Prostate gland (tissue), 2 donors: ENCODE measurements around the gene PDE11A. TPM values are rescaled to one million over a fixed set of nuclear protein-coding genes. Genes with fewer than 3 reads are reported as not detected.

Experiments used
- DNase-seq: peaks from one replicate; pipeline ENCODE4 v3.0.0-alpha.2; 2019; ENCODE audit warnings: low spot score
- H3K27ac ChIP-seq, 2 donors: fragments of 200-600 bp; sonication (generic); 2 replicates each; pipeline ENCODE4 v1.5.1; 2017 to 2019
- H3K27me3 ChIP-seq: fragments of 200-600 bp; sonication (generic); replicated peaks from 2 replicates; pipeline ENCODE4 v1.5.1; 2019; ENCODE audit not compliant: insufficient read depth
- H3K36me3 ChIP-seq, 2 donors: fragments of 200-600 bp; sonication (generic); 1 replicate in 1 of 2; 2 replicates in 1 of 2; pipeline versions ENCODE4 v1.5.1 to v1.8.1; 2017 to 2019
- H3K4me1 ChIP-seq: fragments of 200-600 bp; sonication (generic); replicated peaks from 2 replicates; pipeline ENCODE4 v1.5.1; 2019
- H3K4me3 ChIP-seq, 2 donors: fragments of 200-600 bp; sonication (generic); 2 replicates each; pipeline ENCODE4 v1.5.1; 2017 to 2019
- H3K9me3 ChIP-seq: fragments of 200-600 bp; sonication (generic); 2 replicates; pipeline ENCODE4 v1.5.1; 2017
- POLR2A ChIP-seq: fragments of 450-650 bp; IDR thresholded peaks from one replicate; pipeline ENCODE4 v1.6.1; 2016; ENCODE audit warnings: antibody characterized with exemption, mild to moderate bottlenecking
- POLR2AphosphoS5 ChIP-seq: sonication (generic); formaldehyde crosslinking; IDR thresholded peaks from one replicate; pipeline ENCODE4 v1.6.1; 2017; ENCODE audit warnings: antibody characterized with exemption
- WGBS: methylation state at CpG from one replicate; pipeline ENCODE4 v1.1.5; 2018; 5-methylcytosine and 5-hydroxymethylcytosine counted together
- intact Hi-C: fragments of 100-400 bp; cut with DNase I; formaldehyde crosslinking; loops from one replicate; pipeline ENCODE4 v1.14.2; 2022
- total RNA-seq, 2 donors: library from RNA; depleted of rRNA; stranded (reverse); fragments of >200 nt; gene quantifications; one replicate each; pipeline ENCODE4 v1.1.0, GENCODE V29; 2016
- TF ChIP-seq, protein P1 (sequence below), 4 experiments: fragments of 200-600 bp in 2 of 4; fragments of 450-650 bp in 2 of 4; sonication (generic) in 2 of 4; IDR thresholded peaks; 1 replicate in 3 of 4; 2 replicates in 1 of 4; pipeline ENCODE4 v1.5.1; 2016 to 2019; ENCODE audit warnings: antibody characterized with exemption in 4 of 4, mild to moderate bottlenecking in 2 of 4, moderate library complexity in 2 of 4

PDE11A gene
- total RNA-seq, 2 donors from 2014 or later: 14.9 to 26.6 TPM

DNA sequence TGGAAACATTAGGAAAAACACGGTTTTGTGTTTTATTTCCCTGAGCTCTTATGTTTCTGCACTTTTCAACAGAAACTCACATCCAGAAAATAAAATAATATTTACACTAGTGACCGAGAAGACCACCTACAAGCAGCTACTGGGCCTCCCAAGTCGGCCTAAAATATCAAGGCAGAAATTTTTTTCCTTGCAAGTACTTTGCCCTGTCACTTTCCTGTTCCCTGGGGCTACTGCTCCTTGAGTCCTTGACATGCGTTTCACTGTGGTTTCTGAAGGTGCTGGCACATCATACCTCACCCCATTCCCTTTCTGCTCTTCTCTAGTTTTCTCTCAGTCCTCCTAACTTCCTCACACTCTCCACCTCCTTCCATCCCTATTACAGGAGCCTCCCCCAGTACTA, 400.9 kb downstream of the PDE11A start:
- Histone ChIP-seq H3K4me1 (no peaks in the 10 kb centered on the region), H3K9me3 (no peaks in the 10 kb centered on the region), H3K27me3 (no peaks in the 10 kb centered on the region), H3K4me3 (no peak overlapping the region), H3K36me3 (no peaks in the 10 kb centered on the region), H3K27ac (no peak overlapping the region)
- no peak for DNase-seq
- intact Hi-C loops: no loop called here
- WGBS: 74% methylated on average over 4 of the region's 4 CpGs
- TF ChIP-seq POLR2A: no peak
- TF ChIP-seq, protein P1, sequence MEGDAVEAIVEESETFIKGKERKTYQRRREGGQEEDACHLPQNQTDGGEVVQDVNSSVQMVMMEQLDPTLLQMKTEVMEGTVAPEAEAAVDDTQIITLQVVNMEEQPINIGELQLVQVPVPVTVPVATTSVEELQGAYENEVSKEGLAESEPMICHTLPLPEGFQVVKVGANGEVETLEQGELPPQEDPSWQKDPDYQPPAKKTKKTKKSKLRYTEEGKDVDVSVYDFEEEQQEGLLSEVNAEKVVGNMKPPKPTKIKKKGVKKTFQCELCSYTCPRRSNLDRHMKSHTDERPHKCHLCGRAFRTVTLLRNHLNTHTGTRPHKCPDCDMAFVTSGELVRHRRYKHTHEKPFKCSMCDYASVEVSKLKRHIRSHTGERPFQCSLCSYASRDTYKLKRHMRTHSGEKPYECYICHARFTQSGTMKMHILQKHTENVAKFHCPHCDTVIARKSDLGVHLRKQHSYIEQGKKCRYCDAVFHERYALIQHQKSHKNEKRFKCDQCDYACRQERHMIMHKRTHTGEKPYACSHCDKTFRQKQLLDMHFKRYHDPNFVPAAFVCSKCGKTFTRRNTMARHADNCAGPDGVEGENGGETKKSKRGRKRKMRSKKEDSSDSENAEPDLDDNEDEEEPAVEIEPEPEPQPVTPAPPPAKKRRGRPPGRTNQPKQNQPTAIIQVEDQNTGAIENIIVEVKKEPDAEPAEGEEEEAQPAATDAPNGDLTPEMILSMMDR (IDR thresholded peaks at IDR 0.05): no peak
- no peak for TF ChIP-seq POLR2AphosphoS5

DNA sequence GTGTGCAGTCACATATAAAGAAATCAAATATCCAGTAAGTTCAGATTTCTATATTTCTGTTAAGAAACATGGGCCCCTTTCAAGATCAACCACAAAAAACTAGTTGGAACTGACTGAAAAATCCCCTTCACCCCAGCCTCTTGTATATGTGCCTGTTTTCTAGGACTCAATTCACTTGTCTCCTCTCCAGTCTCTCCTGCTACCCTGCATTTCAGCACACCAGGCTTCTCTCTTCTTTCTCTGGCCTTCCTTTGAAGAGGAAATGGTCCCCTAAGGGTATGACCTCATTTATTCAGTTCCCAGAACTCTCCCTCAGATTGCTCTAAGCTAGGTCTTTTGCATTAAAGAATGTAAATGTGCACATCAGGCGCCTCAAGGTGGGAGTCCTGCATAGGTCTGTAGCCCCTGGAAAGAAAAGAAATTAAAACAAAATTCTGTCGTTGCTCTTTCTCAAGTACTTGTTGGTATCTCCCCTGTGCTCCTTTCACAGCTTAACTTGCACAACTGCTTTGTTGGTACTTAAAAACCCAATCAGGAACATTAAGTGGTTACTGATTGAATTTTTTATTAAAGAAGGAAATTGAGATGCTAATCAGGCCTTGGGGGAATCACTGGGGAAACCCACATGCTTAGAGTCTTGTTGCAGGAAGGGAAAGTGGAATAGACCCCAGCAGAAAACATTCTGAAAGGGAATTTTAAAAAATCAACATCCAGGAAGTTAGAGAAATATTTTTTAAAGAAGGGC, 401.6 kb downstream of the PDE11A start:
- intact Hi-C loops: no loop called here
- WGBS: 74% methylated on average over 2 of the region's 2 CpGs
- H3K4me3 ChIP-seq: no peak overlapping the region
- no peak for DNase-seq
- no peaks in the 10 kb centered on the region for H3K9me3 ChIP-seq
- TF ChIP-seq POLR2A: no peak
- TF ChIP-seq POLR2AphosphoS5: no peak
- TF ChIP-seq, protein P1 (IDR thresholded peaks at IDR 0.05): no peak
- no peaks in the 10 kb centered on the region for H3K36me3 ChIP-seq
- H3K27me3 ChIP-seq: no peaks in the 10 kb centered on the region
- no peak overlapping the region for H3K27ac ChIP-seq
- H3K4me1 ChIP-seq: no peaks in the 10 kb centered on the region

DNA sequence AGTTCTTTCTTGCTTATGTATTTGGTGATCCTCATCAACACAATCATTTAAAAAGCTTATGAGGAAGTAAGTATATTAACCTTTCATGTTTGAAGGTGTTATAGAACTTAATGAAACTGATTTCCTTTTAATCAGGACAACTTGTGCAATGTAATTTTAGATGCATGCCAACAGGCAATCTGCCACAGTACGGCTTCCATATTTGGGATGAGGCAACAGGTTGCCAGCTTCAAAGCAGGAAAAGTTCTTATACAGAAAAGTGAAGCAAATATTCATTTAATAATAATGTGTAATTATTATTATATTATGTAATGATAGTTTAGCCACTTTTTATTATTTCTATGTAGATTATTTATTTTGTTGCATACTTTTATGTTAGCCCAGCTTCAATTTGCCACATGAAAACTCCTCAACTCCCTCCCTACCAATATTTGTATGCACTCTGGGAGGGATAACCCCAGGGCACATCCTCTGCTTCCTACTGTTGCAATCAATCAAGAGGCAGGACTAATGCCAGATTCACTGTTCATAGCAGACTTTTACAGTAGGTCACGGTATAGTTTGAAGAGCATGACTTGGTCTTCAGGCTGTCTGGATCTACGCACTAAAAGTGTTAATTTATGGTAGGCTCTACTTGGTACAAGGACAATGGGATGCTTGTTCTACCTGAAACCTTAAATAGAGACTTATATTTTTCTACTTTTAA, 402.8 kb downstream of the PDE11A start:
- TF ChIP-seq POLR2AphosphoS5 (no peak), POLR2A (no peak)
- TF ChIP-seq, protein P1 (IDR thresholded peaks at IDR 0.05): no peak
- WGBS: 37% methylated on average over 3 of the region's 3 CpGs
- H3K9me3 ChIP-seq: no peaks in the 10 kb centered on the region
- H3K27ac ChIP-seq: no peak overlapping the region
- no peaks in the 10 kb centered on the region for H3K4me1 ChIP-seq
- H3K27me3 ChIP-seq: no peaks in the 10 kb centered on the region
- H3K4me3 ChIP-seq: no peak overlapping the region
- no peaks in the 10 kb centered on the region for H3K36me3 ChIP-seq
- DNase-seq: no peak
- intact Hi-C loops: no loop called here

DNA sequence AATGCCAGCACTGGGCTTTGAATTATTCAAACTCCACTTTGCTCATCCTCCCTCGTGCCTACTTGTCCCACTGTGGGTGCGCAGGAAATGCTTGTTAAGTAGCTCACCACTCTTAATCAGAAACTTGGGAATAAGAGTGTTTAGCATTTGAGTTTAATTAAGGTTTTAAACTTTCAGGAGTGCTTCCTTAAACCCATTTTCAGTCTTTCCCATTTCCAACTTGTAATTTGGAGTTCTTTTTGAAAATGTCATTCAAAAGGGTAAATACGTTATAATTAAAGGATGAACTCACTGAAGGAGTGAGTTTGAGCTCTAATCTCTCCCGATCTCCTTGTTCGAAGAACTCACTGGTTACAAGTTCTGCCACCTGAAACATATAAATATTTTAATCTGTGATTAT, 403.4 kb downstream of the PDE11A start:
- no peaks in the 10 kb centered on the region for H3K36me3 ChIP-seq
- 56% methylated on average over 5 of the region's 5 CpGs for WGBS
- intact Hi-C loops: no loop called here
- H3K27ac ChIP-seq: no peak overlapping the region
- no peaks in the 10 kb centered on the region for H3K9me3 ChIP-seq
- H3K4me1 ChIP-seq: no peaks in the 10 kb centered on the region
- DNase-seq: no peak
- TF ChIP-seq POLR2A (no peak), POLR2AphosphoS5 (no peak)
- TF ChIP-seq, protein P1 (IDR thresholded peaks at IDR 0.05): no peak
- H3K4me3 ChIP-seq: no peak overlapping the region
- H3K27me3 ChIP-seq: no peaks in the 10 kb centered on the region

DNA sequence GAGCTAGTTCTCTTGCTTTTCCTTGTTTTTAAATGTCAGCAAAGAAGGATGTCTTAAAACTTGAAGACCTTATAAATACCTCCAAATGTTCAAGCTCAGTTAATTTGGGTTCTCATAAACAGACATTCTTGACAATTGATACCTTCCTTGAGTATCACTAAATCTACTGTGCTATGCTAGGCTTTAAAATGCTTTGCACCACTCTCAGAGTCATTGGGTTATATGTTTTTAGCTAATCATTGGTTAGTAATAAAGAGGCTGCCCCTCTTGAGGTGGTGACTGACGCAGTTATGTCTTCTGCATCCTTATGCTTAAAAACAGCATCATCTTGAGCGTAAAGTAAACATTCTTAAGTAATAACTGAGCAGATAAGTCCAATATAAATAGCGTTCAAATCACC, 404.0 kb downstream of the PDE11A start:
- H3K9me3 ChIP-seq: no peaks in the 10 kb centered on the region
- TF ChIP-seq POLR2A (no peak), POLR2AphosphoS5 (no peak)
- TF ChIP-seq, protein P1 (IDR thresholded peaks at IDR 0.05): no peak
- 82% methylated on average over 3 of the region's 3 CpGs for WGBS
- no peaks in the 10 kb centered on the region for H3K4me1 ChIP-seq
- no peak overlapping the region for H3K27ac ChIP-seq
- no peak overlapping the region for H3K4me3 ChIP-seq
- no peak for DNase-seq
- intact Hi-C loops: no loop called here
- no peaks in the 10 kb centered on the region for H3K36me3 ChIP-seq
- no peaks in the 10 kb centered on the region for H3K27me3 ChIP-seq
